ENCODE data around the gene ERN1.
"Not testable (repeated sequence)": the region's sequence is repeated elsewhere in the genome, so short reads cannot be mapped to it uniquely, and the experiment has no call there.

Gene ERN1

GRCh38 chr17:64129765-64130558 is at the start of gene ERN1:
Gene ERN1, minus strand, starts transcription at chr17:64130144. Its CDS starts 115 bp downstream, at chr17:64130029.
- TF ChIP-seq, protein P1, sequence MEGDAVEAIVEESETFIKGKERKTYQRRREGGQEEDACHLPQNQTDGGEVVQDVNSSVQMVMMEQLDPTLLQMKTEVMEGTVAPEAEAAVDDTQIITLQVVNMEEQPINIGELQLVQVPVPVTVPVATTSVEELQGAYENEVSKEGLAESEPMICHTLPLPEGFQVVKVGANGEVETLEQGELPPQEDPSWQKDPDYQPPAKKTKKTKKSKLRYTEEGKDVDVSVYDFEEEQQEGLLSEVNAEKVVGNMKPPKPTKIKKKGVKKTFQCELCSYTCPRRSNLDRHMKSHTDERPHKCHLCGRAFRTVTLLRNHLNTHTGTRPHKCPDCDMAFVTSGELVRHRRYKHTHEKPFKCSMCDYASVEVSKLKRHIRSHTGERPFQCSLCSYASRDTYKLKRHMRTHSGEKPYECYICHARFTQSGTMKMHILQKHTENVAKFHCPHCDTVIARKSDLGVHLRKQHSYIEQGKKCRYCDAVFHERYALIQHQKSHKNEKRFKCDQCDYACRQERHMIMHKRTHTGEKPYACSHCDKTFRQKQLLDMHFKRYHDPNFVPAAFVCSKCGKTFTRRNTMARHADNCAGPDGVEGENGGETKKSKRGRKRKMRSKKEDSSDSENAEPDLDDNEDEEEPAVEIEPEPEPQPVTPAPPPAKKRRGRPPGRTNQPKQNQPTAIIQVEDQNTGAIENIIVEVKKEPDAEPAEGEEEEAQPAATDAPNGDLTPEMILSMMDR (IDR thresholded peaks at IDR 0.05; ENCODE audit: low read depth, low read length, missing control alignments), result no peak
- peak within 1 kb of the TSS; percentile 81 for H3K4me3 ChIP-seq (ENCODE audit: low read depth, low read length)
- DNase-seq (ENCODE audit: low read depth), result peak; percentile 60

DNA sequence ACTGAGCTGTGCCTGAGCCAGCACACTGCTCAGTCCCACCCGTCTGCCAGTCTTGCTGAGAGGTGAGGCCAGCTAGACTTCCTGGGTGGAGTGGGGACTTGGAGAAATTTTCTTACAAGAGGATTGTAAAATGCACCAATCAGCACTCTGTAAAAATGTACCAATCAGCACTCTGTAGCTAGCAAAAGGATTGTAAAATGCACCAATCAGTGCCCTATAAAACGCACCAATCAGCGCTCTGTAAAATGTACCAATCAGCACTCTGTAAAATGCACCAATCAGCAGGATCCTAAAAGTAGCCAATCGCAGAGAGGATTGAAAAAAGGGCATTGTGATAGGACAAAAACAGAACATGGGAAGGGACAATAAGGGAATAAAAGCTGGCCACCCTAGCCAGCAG is 49.1 kb upstream of the ERN1 start:
- H3K4me3 ChIP-seq (ENCODE audit: low read depth, low read length); DNase-seq (ENCODE audit: low read depth): not testable (repeated sequence)

DNA sequence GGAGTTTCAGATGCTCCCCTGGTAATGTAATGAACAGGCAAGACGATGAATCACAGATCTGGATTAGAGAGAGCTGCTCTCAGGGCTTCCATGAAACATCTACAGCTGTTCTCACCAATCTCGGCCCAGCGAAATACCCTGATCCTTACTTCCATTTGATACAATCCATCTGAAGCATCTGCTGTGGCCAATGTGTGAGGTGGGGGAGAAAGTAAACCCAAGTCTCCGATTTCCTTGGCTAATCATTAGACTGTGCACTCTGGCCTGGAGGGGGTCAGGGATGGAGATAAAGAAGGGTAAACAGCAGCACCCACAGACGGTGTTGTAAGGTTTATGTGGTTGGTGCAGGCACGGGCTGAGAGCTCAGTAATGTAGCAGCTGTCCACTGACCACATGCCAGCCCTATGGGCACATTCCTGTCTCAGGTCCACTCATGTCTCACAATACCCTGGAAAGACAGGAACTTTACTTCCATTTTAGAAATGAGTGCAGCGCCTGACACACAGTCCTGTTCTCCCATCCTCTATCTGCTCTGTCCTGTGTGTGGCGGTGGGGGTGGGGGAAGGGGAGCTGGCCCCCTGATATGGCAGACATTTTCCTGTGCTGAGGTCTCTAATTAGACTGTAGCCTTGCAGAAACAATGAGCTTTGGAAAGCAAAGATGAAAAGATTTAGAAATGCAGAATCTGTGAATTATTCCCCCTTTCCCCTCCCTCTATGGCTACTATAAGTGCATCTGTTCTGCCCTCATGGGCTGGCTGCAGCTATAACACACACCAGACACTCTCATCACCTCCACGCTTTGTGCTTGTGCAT is 48.3 kb upstream of the ERN1 start:
- TF ChIP-seq, protein P1 (IDR thresholded peaks at IDR 0.05; ENCODE audit: low read depth, low read length, missing control alignments), result no peak
- DNase-seq (ENCODE audit: low read depth), result no peak
- no peak overlapping the region for H3K4me3 ChIP-seq (ENCODE audit: low read depth, low read length)

DNA sequence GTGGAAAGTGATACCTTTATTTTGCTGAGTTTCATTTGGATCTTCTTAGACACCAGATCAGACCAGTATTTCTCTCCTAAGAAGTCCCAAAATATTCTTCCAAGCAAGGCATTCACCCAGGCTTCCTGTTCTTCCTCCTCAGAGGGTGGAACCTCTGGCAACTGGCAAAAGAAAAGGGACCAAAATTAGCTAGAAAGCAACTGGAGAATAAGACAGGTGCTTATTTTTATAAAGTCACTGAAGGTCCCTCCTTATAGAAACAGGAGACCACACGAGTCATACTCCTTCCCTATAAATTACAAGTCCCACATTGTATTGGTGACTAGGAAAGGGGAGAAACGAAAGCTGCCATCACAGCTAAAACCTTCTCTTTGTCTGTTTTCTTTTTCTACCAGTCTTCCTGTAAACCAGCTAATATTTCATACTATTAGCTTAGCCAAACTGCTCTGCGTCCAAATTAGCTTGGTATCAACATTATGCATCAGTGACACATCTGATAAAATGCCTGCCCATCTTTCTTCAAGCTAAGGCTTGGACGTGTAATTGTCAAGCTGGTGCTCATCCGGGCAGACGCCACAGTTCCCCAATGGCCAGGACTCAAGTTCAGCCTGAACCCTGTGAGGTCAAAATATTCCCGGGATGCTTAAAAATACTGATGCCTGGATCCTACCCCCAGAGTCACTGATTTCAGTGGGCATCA is 47.5 kb upstream of the ERN1 start:
- no peak for DNase-seq (ENCODE audit: low read depth)
- H3K4me3 ChIP-seq (ENCODE audit: low read depth, low read length), result no peak overlapping the region
- TF ChIP-seq, protein P1 (IDR thresholded peaks at IDR 0.05; ENCODE audit: low read depth, low read length, missing control alignments), result no peak

DNA sequence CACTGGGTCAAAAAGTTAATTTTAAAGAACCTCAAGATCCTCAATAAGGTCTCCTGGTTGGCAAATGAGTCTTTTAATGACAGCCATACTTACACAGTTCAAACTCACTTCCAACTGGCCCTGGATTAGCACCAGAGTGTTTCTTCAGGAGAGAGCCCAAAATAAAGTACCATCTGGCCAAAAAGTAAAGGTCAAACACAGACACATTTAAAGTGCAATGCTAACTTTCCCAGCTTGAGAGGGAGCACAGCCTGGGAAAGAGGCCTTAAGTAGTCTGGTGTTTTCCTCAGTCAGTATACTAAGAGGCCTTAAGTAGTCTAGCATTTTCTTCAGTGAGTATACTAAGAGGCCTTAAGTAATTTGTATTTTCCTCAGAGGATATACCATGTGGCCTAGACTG is 46.6 kb upstream of the ERN1 start:
- DNase-seq (ENCODE audit: low read depth), result no peak
- TF ChIP-seq, protein P1 (IDR thresholded peaks at IDR 0.05; ENCODE audit: low read depth, low read length, missing control alignments), result no peak
- H3K4me3 ChIP-seq (ENCODE audit: low read depth, low read length), result no peak overlapping the region

- DNase-seq (ENCODE audit: low read depth), result no peak
Measured at GRCh38 chr17:64174686-64175456, 44.9 kb upstream of the ERN1 start.

More at GRCh38 chr17:64174686-64175456, 44.9 kb upstream of the ERN1 start:
- TF ChIP-seq, protein P1 (IDR thresholded peaks at IDR 0.05; ENCODE audit: low read depth, low read length, missing control alignments), result no peak
- H3K4me3 ChIP-seq (ENCODE audit: low read depth, low read length), result no peak overlapping the region

Data from GM12864 (cell line).